Measurements from ENCODE around the gene C19orf67.
A peak's percentile ranks its signal among the peaks of the same experiment; 100 is the strongest.

C19orf67 gene

DNA sequence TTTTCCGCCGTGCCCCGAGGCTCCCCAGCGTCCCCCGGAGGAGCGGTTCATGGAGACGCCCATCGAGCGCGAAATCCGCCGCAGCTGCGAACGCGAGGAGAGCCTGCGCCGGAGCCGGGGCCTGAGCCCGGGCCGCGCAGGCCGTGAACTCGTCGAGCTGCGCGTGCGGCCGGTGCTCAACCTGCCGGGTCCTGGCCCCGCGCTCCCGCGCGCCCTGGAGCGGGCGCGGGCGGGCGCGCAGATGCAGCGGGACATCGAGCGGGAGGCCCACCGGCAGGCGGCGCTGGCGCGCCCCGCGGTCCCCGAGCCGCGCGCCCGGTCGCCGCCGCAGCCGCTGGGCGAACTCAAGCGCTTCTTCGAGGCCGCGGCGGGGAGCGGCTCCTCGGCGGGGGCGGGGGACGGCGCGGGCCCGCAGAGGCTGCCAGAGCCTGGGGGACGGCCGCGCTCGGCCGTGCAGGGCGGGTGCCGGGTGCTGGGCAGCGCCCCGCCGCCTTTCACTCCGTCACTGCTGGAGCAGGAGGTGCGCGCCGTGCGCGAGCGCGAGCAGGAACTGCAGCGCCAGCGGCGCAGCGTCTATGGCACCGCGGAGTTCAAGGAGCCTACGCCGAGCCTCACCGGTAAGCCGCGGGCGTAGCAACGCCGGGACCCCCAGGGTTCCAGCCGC is 12.2 kb downstream of the C19orf67 start (continued):
- TF ChIP-seq, protein P1, sequence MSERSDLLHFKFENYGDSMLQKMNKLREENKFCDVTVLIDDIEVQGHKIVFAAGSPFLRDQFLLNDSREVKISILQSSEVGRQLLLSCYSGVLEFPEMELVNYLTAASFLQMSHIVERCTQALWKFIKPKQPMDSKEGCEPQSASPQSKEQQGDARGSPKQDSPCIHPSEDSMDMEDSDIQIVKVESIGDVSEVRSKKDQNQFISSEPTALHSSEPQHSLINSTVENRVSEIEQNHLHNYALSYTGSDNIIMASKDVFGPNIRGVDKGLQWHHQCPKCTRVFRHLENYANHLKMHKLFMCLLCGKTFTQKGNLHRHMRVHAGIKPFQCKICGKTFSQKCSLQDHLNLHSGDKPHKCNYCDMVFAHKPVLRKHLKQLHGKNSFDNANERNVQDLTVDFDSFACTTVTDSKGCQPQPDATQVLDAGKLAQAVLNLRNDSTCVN (tag by site-specific recombination; optimal IDR thresholded peaks at IDR 0.05) = peak; percentile 77
- TF ChIP-seq ZNF837 (tag by site-specific recombination; IDR thresholded peaks at IDR 0.05) (no peak), ZNF654 (tag by site-specific recombination; IDR thresholded peaks at IDR 0.05; ENCODE audit: low read depth) (no peak), ZNF112 (tag by site-specific recombination; IDR thresholded peaks at IDR 0.05) (no peak), ZNF571 (tag by site-specific recombination; IDR thresholded peaks at IDR 0.05) (no peak), ZNF830 (tag by site-specific recombination; IDR thresholded peaks at IDR 0.05; ENCODE audit: low read depth) (no peak), HIC1 (tag by site-specific recombination; IDR thresholded peaks at IDR 0.05) (peak; percentile 45; the same call in 1 of the 2 replicates), ZNF548 (tag by site-specific recombination; IDR thresholded peaks at IDR 0.05) (no peak), IKZF3 (tag by site-specific recombination; IDR thresholded peaks at IDR 0.05) (no peak), ZIC2 (tag by site-specific recombination; IDR thresholded peaks at IDR 0.05) (peak; percentile 31; the same call in 1 of the 2 replicates)

DNA sequence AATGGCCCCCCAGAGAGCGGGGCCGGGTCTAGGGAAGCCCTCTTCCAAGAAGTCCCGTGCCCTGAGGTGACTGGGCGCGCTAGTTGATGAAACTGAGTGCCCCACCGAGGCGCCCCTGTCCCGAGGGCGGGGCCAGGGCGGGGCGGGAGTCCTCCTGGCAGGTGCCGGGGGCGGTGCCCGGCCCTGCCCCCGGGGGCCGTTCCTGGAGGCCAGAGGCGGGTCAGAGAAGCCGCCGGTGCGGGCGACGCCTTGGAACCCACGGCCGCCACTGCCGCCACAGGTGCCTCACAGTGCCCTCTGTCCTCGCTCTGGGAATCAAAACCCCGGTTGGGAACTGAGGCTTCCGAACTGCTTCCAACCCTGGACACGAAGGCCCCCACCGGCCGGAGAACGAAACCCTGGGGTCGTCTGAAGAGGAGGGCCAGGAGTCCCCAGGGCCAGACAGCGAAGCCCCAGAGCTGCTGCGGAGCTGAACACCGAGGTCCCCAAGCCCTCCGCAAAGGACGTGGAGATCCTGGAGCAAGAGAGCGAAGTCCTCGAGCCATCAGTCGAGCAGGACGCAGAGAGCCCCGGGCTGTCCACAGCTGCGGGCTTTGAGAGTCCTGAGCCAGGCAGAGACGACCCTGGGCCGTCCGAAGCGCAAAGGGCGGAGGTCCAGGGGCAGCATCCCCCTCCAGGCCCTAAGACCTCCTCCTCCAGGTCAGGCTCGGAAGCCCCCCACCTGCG is 12.9 kb downstream of the C19orf67 start, which contains the start of gene MISP3:
MISP3 (plus strand) TSS at position 252 of the 726 bp plus-strand sequence. CDS start 524 bp downstream, outside the sequence.
- H3K4me1 ChIP-seq (ENCODE audit: control insufficient read depth, insufficient read depth, low read length) = no peaks in the 10 kb centered on the region
- H3K36me3 ChIP-seq (ENCODE audit: control insufficient read depth in 2 of 2, insufficient read depth in 1 of 2, low read length in 2 of 2) = no peaks in the 10 kb centered on the region
- POLR2A ChIA-PET = interaction anchor here (0.8 to 1.6 kb wide), 8 partner anchors 14 to 192 kb away, joined by 3 to 11 read pairs (median 4); partner anchors contain the start of genes ASF1B, CC2D1A and IL27RA
- H3K27ac ChIP-seq (ENCODE audit: extremely low read depth, low read depth, low read length) = peak within 1 kb of the TSS; percentile 57
- CTCF ChIA-PET = interaction anchor here (0.6 to 6.2 kb wide), 22 partner anchors 7 to 236 kb away, joined by 3 to 80 read pairs (median 4); partner anchors contain the start of genes IL27RA and PALM3
- no peaks in the 10 kb centered on the region for H3K9me3 ChIP-seq (ENCODE audit: control insufficient read depth, insufficient read depth, low read depth, low read length)
- H3K4me3 ChIP-seq (ENCODE audit: low read depth, low read length) = peak within 1 kb of the TSS; percentile 57
- no peak for TF ChIP-seq ZFP37 (tag by site-specific recombination; IDR thresholded peaks at IDR 0.05)
- TF ChIP-seq, protein P2, sequence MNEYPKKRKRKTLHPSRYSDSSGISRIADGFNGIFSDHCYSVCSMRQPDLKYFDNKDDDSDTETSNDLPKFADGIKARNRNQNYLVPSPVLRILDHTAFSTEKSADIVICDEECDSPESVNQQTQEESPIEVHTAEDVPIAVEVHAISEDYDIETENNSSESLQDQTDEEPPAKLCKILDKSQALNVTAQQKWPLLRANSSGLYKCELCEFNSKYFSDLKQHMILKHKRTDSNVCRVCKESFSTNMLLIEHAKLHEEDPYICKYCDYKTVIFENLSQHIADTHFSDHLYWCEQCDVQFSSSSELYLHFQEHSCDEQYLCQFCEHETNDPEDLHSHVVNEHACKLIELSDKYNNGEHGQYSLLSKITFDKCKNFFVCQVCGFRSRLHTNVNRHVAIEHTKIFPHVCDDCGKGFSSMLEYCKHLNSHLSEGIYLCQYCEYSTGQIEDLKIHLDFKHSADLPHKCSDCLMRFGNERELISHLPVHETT (tag by site-specific recombination; IDR thresholded peaks at IDR 0.05) = no peak
- TF ChIP-seq ZSCAN30 (tag by site-specific recombination; IDR thresholded peaks at IDR 0.05) = 0 out of 2 replicates have a peak, but pooled peaks have one; percentile 6
- TF ChIP-seq ZNF664 (tag by site-specific recombination; IDR thresholded peaks at IDR 0.05) = no peak
- peak; percentile 69 for TF ChIP-seq SP2 (tag by site-specific recombination; IDR thresholded peaks at IDR 0.05)
- TF ChIP-seq HOXD13 (CRISPR knock-in tag; IDR thresholded peaks at IDR 0.05; ENCODE audit: borderline replicate concordance) = no peak
- peak; percentile 89 for TF ChIP-seq SCRT2 (tag by site-specific recombination; IDR thresholded peaks at IDR 0.05)
- 0 out of 2 replicates have a peak, but pooled peaks have one; percentile 10 for TF ChIP-seq ZNF391 (tag by site-specific recombination; IDR thresholded peaks at IDR 0.05; ENCODE audit: borderline replicate concordance, low read depth)
- no peak for TF ChIP-seq HOXC10 (CRISPR knock-in tag; IDR thresholded peaks at IDR 0.05)
- TF ChIP-seq, protein P3, sequence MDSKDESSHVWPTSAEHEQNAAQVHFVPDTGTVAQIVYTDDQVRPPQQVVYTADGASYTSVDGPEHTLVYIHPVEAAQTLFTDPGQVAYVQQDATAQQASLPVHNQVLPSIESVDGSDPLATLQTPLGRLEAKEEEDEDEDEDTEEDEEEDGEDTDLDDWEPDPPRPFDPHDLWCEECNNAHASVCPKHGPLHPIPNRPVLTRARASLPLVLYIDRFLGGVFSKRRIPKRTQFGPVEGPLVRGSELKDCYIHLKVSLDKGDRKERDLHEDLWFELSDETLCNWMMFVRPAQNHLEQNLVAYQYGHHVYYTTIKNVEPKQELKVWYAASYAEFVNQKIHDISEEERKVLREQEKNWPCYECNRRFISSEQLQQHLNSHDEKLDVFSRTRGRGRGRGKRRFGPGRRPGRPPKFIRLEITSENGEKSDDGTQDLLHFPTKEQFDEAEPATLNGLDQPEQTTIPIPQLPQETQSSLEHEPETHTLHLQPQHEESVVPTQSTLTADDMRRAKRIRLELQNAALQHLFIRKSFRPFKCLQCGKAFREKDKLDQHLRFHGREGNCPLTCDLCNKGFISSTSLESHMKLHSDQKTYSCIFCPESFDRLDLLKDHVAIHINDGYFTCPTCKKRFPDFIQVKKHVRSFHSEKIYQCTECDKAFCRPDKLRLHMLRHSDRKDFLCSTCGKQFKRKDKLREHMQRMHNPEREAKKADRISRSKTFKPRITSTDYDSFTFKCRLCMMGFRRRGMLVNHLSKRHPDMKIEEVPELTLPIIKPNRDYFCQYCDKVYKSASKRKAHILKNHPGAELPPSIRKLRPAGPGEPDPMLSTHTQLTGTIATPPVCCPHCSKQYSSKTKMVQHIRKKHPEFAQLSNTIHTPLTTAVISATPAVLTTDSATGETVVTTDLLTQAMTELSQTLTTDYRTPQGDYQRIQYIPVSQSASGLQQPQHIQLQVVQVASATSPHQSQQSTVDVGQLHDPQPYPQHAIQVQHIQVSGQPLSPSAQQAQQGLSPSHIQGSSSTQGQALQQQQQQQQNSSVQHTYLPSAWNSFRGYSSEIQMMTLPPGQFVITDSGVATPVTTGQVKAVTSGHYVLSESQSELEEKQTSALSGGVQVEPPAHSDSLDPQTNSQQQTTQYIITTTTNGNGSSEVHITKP (tag by site-specific recombination; IDR thresholded peaks at IDR 0.05) = peak; percentile 10
- no peak for TF ChIP-seq ZNF585B (tag by site-specific recombination; IDR thresholded peaks at IDR 0.05)
